ENCODE data around the gene MLPH.

DNA sequence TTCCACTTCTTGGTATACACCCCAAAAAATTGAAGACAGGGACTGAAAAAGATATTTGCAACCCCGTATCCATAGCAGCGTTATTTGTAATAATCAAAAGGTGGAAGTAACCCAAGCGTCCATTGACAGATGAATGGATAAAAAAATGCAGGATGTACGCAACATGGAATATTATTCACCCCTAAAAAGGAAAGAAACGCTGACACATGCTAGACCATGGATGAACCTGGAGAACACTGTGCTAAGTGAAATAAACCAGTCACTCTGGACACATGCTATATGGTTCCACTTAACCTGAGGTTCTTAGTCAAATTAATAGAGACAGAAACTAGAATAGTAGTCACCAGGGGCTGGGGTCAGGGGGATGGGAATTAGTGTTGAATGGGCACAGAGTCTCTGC is 40.7 kb downstream of the MLPH start:
- no peak for TF ChIP-seq EP300 (IDR thresholded peaks at IDR 0.05; ENCODE audit: low read depth in 2 of 2, low read length in 2 of 2)
- no peak for TF ChIP-seq EP300 (CRISPR knock-in tag; IDR thresholded peaks at IDR 0.05; ENCODE audit: borderline replicate concordance)
- no peak for TF ChIP-seq ZNF143 (CRISPR knock-in tag; IDR thresholded peaks at IDR 0.05)
- no peak for TF ChIP-seq TAF15 (IDR thresholded peaks at IDR 0.05; ENCODE audit: low read depth, low read length, poor library complexity, severe bottlenecking)
- TF ChIP-seq DNMT1 (CRISPR knock-in tag; IDR thresholded peaks at IDR 0.05) = no peak
- TF ChIP-seq RBM22 (optimal IDR thresholded peaks at IDR 0.05; ENCODE audit: low read length) = no peak
- TF ChIP-seq, protein P1, sequence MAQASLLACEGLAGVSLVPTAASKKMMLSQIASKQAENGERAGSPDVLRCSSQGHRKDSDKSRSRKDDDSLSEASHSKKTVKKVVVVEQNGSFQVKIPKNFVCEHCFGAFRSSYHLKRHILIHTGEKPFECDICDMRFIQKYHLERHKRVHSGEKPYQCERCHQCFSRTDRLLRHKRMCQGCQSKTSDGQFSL (CRISPR knock-in tag; IDR thresholded peaks at IDR 0.05) = no peak
- no peak for TF ChIP-seq MAX (IDR thresholded peaks at IDR 0.05)
- TF ChIP-seq POLR2A (IDR thresholded peaks at IDR 0.05; ENCODE audit: insufficient read depth in 1 of 2, low read depth in 2 of 2, low read length in 2 of 2) = no peak
